Measurements from ENCODE around the gene TPPP3. TPM values are rescaled to one million over a fixed set of nuclear protein-coding genes. Genes with fewer than 3 reads are reported as not detected.

Gene TPPP3
- total RNA-seq, 2 donors from 2014 or later = 0.64 to 0.73 TPM

- no peaks in the 10 kb centered on the region for H3K27me3 Mint-ChIP-seq (ENCODE audit: insufficient read depth)
- TF ChIP-seq, protein P1, sequence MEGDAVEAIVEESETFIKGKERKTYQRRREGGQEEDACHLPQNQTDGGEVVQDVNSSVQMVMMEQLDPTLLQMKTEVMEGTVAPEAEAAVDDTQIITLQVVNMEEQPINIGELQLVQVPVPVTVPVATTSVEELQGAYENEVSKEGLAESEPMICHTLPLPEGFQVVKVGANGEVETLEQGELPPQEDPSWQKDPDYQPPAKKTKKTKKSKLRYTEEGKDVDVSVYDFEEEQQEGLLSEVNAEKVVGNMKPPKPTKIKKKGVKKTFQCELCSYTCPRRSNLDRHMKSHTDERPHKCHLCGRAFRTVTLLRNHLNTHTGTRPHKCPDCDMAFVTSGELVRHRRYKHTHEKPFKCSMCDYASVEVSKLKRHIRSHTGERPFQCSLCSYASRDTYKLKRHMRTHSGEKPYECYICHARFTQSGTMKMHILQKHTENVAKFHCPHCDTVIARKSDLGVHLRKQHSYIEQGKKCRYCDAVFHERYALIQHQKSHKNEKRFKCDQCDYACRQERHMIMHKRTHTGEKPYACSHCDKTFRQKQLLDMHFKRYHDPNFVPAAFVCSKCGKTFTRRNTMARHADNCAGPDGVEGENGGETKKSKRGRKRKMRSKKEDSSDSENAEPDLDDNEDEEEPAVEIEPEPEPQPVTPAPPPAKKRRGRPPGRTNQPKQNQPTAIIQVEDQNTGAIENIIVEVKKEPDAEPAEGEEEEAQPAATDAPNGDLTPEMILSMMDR (conservative IDR thresholded peaks at IDR 0.05) = no peak
- no peak for DNase-seq
- H3K9me3 Mint-ChIP-seq = no peaks in the 10 kb centered on the region
- H3K27ac ChIP-seq (ENCODE audit: low read depth, low read length) = no peak overlapping the region
- no peaks in the 10 kb centered on the region for H3K36me3 ChIP-seq (ENCODE audit: control insufficient read depth, insufficient read depth, low read length)
- peaks cover 6% of the 10 kb centered on the region for H3K4me1 ChIP-seq (ENCODE audit: control insufficient read depth, insufficient read depth, low read length)
- H3K4me3 ChIP-seq (ENCODE audit: low read length) = no peak overlapping the region
- H3K4me3 Mint-ChIP-seq = no peak overlapping the region
- no peak overlapping the region for H3K9ac ChIP-seq (ENCODE audit: extremely low read depth, low read length, poor library complexity, severe bottlenecking)
- H3K36me3 Mint-ChIP-seq (ENCODE audit: low read depth) = no peaks in the 10 kb centered on the region
- no peak overlapping the region for H3K27ac Mint-ChIP-seq
- H3K9me3 ChIP-seq (ENCODE audit: control insufficient read depth, low read length) = no peaks in the 10 kb centered on the region
- H3K27me3 ChIP-seq (ENCODE audit: control insufficient read depth, insufficient read depth, low read length, poor library complexity, severe bottlenecking) = no peaks in the 10 kb centered on the region
- H3K4me1 Mint-ChIP-seq = peaks cover 27% of the 10 kb centered on the region
- WGBS, 2 experiments (ENCODE audit: insufficient coverage in 1 of 2, insufficient read length in 1 of 2) = 96 to 98% methylated on average over 5 to 8 of the region's 9 CpGs
These were observed 16.3 kb upstream of the TPPP3 start for GRCh38 chr16:67409631-67410030.

DNA sequence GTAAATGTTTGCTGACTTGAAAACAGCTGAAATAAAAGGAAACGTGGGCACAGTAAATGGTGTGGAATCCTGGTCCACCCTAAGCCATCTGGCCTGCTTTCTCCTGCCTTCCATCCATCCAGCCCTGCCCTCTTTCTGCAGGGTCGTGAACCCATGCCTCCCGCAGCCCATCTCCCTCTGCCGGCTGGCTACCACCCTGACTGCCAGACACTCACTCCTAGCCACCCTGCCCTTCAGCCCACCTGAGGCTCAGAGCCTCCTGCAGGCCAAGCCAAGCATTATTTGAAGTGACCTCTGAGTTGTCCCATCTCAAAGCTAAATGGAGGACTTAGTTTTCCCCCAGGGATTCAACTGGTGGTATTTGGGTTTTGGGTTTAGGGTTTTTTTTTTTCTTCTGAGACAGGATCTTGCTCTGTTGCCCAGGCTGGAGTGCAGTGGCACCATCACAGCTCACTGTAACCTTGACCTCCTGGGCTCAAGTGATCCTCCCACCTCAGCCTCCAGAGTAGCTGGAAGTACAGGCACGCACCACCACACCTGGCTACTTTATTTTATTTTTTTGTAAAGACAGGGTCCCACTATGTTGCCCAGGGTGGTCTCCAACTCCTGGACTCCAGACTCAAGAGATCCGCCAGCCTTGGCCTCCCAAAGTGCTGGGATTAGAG, 14.6 kb upstream of the TPPP3 start:
- H3K36me3 Mint-ChIP-seq (ENCODE audit: low read depth) = no peaks in the 10 kb centered on the region
- Histone ChIP-seq H3K4me3 (ENCODE audit: low read length) (no peak overlapping the region), H3K4me1 (ENCODE audit: control insufficient read depth, insufficient read depth, low read length) (peaks cover 6% of the 10 kb centered on the region), H3K9me3 (ENCODE audit: control insufficient read depth, low read length) (no peaks in the 10 kb centered on the region), H3K27me3 (ENCODE audit: control insufficient read depth, insufficient read depth, low read length, poor library complexity, severe bottlenecking) (no peaks in the 10 kb centered on the region), H3K36me3 (ENCODE audit: control insufficient read depth, insufficient read depth, low read length) (no peaks in the 10 kb centered on the region), H3K9ac (ENCODE audit: extremely low read depth, low read length, poor library complexity, severe bottlenecking) (no peak overlapping the region), H3K27ac (ENCODE audit: low read depth, low read length) (no peak overlapping the region)
- H3K27ac Mint-ChIP-seq = peak overlapping the region; percentile 2
- DNase-seq = no peak
- no peak overlapping the region for H3K4me3 Mint-ChIP-seq
- peaks cover 1% of the 10 kb centered on the region for H3K27me3 Mint-ChIP-seq (ENCODE audit: insufficient read depth)
- H3K9me3 Mint-ChIP-seq = no peaks in the 10 kb centered on the region
- H3K4me1 Mint-ChIP-seq = peaks cover 22% of the 10 kb centered on the region
- TF ChIP-seq, protein P1 (conservative IDR thresholded peaks at IDR 0.05) = peak; percentile 67
- WGBS, 2 experiments (ENCODE audit: insufficient coverage in 1 of 2, insufficient read length in 1 of 2) = 87 to 89% methylated on average over 5 to 6 of the region's 6 CpGs

GRCh38 chr16:67407176-67407787, 14.0 kb upstream of the TPPP3 start:
- H3K4me1 Mint-ChIP-seq = peaks cover 20% of the 10 kb centered on the region
- 74 to 94% methylated on average over 4 to 7 of the region's 7 CpGs for whole genome bisulfite sequencing, 2 experiments (ENCODE audit: insufficient coverage in 1 of 2, insufficient read length in 1 of 2)
- Histone ChIP-seq H3K9ac (ENCODE audit: extremely low read depth, low read length, poor library complexity, severe bottlenecking) (no peak overlapping the region), H3K9me3 (ENCODE audit: control insufficient read depth, low read length) (no peaks in the 10 kb centered on the region), H3K4me3 (ENCODE audit: low read length) (no peak overlapping the region), H3K4me1 (ENCODE audit: control insufficient read depth, insufficient read depth, low read length) (peaks cover 6% of the 10 kb centered on the region), H3K36me3 (ENCODE audit: control insufficient read depth, insufficient read depth, low read length) (no peaks in the 10 kb centered on the region), H3K27ac (ENCODE audit: low read depth, low read length) (no peak overlapping the region), H3K27me3 (ENCODE audit: control insufficient read depth, insufficient read depth, low read length, poor library complexity, severe bottlenecking) (no peaks in the 10 kb centered on the region)
- no peaks in the 10 kb centered on the region for H3K9me3 Mint-ChIP-seq
- no peak overlapping the region for H3K4me3 Mint-ChIP-seq
- H3K27me3 Mint-ChIP-seq (ENCODE audit: insufficient read depth) = peaks cover 6% of the 10 kb centered on the region
- TF ChIP-seq, protein P1 (conservative IDR thresholded peaks at IDR 0.05) = no peak
- H3K36me3 Mint-ChIP-seq (ENCODE audit: low read depth) = no peaks in the 10 kb centered on the region
- H3K27ac Mint-ChIP-seq = no peak overlapping the region
- DNase-seq = no peak

Data from endodermal cell (in vitro differentiated cells).